DMS114 treated with DMSO at 0.1 percent for 48 hours (cell line): ENCODE results near the gene FRMD4A.

ENCODE experiments used
- DNase-seq: peaks from one replicate; lab custom pipeline; 2025; ENCODE audit not compliant: unreplicated experiment; lab: John Stamatoyannopoulos, UW

Gene FRMD4A

DNA sequence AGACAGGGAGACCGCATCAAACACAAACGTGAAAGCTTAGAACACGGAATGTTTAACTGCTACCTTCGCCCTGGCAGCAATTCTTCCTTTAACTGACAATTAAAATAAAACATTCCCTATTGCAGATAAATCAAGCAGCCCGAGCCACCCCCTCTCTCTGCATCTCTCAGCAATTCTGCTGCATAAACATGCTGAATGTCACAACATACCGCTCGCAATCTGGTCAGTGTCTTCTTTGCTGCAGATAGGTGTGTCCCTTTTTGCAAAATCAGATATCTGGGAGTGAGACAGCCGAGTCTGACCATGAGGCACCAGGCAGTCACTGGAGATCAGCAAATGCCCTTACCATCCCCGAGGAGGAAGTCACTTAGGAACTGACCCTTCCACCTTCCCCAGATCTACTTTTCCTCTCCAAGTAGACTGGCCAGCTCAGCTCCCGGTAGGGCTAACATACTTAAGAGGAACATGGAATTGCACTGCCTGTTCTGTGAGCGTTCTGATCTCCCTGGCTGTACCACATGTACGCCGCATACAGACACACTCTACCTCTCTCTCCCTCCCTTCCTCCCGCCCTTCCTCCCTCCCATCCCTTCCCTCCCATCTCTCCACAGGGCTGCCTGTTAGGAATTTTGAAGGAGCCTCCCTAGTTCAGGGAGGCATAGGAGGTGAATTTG is at the start of gene FRMD4A:
FRMD4A (minus strand) TSS at position 537 of the 674 bp plus-strand sequence.
- no peak for DNase-seq

DNA sequence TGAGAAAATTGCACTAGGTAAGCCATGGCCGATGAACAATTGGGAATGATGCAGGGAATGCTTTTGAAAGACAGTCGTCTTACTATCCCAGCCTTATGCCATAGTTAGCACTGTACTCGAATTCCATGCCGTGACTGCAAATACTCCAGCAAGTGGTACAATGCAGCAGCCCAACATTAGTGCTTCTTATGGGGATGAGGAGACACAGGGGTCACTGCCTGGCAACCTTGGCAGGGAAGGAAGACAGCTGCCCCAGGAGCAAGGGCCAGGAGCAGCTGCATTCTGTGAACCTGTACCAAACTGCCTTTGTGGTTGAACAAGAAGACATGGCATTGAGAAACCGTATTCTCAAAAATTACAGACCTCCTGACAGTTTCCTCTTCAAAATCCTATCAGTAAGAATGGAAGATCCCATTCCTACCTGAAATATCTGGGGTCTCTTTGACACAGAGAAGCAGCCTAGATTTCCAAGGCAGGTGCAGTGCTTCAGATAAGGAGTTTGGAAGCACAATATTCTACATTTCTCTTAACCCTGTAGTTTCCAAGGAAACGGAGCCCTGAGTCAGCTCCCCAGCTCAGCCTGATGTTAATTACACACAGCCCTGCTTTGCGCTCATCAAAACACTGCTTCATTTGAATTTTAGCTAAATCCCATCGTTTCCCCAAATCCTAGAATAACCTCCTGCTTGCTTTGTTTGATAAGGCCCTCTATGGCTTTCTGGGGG is 49.0 kb upstream of the FRMD4A start:
- no peak for DNase-seq

DNA sequence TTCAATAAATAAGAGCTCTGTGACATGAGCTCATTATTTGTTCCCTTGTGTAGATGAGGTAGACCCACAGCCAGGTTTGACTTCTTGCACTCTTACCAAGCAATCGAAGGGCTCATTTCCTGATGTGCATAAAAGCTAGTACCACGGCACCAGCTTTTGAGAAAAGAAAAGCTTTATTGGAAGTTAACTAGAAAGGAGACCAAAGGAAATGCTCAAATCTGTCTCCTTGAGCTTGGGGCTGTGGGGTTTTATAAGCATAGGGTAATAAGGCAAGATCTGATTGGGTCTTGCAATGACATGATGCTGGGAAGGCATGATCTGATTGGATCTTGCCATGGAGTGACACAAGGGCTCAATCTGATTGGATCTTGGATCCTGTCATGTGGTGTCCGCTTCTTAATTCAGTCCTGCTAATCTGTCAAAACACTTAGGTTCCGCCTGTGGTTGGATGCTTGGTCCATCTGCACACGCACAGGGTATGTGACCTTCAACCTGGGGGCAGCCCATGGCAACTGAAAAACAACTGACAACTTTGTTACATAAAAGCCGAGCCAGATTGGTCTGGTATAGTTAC is 47.8 kb upstream of the FRMD4A start:
- DNase-seq, result no peak

DNA sequence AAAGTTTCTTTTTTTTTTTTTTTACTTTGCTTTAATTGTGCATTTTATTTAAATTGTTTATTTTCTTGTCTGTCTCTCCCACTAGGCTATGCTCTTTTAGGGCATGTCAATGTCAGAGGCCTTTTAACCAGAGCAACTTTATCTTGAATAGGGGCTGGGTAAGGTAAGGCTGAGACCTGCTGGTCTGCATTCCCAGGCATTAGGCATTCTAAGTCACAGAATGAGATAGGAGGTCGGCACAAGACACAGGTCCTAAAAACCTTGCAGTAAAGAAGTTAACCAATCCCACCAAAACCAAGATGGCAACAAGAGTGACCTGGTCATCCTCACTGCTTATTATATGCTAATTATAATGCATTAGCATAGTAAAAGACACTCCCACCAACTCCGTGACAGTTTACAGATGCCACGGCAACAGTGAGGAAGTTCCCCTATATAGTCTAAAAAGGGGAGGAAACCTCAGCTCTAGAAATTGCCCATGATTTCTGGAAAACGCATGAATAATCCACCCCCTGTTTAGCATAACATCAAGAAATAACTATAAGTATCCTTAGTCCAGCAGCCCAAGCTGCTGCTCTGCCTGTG is 47.0 kb upstream of the FRMD4A start:
- no peak for DNase-seq

DNA sequence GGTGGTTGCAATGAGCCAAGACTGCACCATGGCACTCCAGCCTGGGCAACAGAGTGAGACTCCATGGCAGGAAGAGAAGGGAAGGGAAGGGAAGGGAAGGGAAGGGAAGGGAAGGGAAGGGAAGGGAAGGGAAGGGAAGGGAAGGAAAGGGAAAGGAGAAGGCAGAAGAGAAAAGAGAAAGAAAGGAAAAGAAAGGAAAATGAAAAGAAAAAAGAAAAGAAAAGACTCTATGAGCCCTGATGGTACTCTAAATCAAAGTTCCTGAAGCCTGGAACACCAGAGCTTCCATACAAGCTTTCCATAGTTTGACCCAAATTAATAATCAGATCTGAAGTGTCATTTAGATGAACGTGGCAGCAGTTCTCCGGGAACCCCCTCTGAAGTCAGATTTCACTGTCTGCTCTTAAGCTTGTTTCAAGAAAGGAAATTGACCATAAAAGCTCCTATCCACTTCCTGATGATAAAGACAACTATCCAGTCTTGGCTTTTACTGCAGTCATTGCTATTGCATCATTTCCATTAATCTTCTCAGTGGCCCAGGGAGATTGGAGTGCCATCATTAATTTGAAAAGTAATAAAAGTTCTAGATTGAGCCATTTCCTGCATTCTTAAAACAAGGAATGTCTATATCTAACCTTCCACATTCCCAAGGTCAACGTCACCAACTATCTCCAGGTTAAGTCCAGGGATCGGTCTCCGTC is 44.2 kb upstream of the FRMD4A start:
- no peak for DNase-seq

DNA sequence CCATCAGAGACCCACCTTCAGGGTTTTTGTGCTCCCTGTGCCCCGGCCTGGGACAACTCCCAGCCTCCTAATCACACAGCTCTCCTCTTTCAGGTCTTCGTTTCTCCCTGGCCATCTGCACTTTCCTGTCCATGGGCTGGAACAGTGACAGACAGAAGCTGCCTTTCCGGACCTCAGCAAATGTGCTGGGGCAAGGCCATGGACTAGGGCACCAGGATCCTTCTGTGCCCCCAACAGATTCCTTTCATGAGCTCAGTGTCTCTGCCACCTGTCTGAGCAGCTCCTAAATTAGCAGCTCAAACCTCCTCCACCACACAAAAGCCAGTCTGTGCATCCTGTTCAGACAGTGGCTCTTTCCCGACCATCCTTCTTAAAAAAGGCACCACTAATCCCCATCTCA is 41.9 kb upstream of the FRMD4A start:
- DNase-seq, result no peak

DNA sequence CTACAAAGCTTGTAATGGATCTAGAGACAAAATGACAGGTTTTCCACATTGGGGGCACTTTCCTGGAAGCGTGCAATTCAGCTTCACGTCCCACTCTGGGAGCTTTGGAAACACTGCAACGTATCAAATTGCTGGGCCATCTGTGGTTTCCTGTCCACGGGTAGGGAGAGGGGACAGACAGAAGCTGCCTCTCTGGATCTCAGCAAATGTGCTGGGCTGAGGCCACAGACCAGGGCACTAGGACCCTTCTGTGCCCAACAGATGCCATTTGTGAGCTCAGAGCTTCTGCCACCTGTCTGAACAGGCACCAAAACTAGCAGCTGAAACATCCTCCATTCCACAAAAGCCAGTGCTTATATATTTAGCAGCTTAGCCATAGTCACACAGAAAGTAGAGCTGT is 40.9 kb upstream of the FRMD4A start:
- DNase-seq, result no peak

DNA sequence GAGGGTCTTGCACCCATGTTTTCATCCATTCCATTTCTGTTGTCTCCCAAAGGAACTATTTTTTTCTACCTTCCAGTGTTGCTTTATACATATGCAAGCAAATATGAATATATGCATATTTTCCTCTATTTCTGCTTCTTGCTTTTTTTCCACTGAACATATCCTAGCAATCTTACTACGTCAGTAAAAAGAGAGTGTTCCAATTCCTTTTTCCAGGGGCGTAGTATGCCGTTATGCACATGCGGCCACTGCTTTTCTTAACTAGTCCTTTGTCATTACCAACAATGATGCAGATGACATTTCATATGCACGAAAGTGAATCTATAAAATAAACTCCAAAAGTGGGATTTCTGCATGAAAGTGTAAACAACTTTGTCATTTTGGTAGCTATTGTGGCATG is 40.2 kb upstream of the FRMD4A start:
- DNase-seq, result no peak

DNA sequence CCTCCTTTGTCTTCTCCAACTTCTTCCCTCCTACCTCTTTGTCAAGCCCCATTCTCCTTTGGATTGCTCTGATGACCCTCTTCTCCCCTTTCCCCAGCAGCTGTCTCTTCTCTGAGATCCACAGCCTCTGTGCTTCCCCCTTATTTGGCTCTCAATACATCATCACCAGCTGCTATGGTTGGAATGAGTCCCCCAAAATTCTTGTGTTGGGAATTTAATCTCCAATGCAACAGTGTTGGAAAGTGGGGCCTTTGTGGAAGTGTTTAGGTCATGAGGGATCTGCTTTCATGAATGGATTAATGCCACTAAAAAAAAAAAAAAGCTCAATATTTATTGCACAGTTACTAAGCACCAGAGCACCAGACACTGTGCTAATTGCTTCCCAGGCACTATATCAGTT is 39.2 kb upstream of the FRMD4A start:
- no peak for DNase-seq

DNA sequence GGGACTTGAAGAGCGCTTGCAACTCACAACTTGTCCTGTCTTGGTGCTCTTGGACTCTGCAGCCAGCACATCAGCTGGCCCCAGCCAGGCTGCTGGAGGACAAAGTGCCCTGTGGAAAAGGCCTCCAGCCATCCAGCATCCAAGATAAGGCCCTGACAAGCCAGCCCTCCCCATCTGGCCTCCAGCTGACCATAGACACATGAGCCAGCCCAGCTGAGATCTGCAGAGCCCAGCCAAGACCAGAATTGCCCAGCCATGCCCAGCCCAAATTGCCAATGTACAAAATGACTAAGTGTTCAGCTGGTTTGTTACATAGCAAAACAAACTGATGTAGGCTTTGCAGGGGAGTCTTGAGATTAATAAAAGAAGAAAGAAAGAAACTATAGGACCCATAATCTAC is 36.0 kb upstream of the FRMD4A start:
- DNase-seq, result no peak

DNA sequence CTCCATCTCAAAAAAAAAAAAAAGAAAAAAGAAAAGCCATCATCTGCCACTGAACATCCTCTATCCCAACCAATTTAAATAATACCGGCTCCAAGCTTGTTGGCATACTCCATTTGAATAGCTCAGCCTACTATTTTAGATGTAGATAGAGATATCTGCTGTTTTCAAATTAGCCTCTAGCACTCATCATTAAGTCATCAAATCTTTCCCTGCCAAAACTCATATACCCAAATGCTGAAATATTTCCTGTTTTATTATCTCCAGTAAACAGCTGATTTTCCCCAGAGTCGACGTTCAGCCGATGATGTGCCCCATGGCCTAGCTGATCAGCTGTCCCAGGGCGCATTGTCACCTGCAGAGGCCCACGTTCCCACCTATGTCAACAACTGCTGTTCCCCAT is 34.5 kb upstream of the FRMD4A start:
- DNase-seq, result no peak

DNA sequence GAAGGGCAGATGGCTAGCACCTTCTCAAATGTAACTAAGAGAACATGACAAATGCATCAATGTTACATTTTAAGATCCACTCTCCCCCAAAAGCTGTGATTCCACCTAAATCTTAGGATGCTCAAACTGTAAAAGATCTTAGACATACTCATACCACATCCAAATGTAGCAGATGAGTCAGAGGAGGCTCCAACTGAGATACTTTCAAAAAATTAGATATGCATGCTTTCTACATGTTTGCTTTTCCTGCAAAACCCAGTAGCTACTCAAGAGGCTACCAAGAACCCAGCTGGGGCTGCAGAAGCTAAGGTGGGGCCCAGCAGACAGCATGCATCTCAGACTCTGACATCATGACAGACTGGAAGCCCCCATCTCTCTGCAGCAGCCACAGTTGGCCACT is 31.4 kb upstream of the FRMD4A start:
- DNase-seq, result no peak

DNA sequence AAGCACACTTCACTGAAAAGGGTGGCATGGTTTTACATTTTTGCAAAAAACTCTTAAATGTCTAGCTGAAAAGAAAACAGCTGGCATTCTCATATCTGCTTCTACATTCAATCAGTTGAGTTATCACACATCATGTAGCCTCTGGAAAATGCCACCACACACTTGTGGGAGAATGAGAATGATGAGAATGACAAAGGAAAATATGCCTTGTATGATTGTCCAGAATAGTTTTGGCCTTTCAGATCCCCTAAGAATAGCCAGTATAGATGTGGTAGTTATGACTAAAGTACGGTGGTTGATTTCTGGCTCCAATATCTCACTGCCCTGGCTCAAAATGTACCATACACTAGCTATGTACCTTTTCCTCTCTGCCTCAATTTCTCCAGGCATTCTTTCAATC is 30.2 kb upstream of the FRMD4A start:
- no peak for DNase-seq

DNA sequence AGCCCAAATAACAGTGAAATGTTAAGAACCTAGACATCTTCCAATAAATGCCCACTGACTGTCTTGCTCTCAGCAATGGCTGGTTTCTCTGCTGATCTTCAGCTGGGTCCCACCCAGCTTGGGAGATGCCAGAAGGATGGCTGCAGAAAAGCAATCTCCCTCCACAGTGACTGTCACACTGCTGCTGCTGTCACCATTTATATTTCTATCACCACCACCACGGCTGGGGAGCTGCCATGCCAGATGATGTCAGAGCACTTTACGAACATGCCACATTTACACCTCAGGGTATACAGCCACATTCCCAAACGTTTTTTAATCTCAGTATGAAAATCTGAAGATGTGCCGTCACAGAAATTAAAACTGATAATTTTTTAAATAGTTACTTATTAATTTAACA is 29.8 kb upstream of the FRMD4A start:
- no peak for DNase-seq

DNA sequence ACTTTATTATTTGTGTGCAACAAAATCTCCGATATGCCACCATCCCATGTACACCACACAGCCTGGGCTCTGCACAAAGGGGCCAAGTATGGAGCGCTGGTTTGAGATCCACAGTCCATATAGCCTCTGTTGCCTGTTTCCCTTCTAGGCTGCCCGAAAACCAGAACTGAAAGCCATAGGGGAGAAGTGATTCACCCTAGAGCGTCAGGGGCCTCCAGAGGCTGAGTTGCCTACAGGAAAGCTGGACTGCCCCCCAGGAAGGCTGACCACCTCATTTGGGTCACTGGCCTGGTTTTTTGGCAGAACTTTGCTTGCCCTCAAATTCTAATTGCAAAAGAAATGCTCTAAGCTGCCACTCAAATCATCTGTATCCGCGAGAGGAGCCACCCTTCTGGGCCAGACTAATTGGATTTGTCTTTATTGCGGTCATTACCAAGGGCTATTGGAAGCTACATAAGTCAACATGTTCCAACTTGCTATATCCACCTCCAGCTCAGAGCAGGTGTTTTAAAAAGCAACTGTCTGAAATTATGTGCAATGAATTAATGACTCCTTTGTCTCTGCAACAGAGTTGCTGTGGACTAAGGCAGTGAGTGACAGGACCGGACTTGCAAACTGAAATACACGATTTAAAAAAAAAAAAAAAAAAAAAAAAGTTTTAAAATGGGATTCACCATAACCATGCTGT is 28.3 kb upstream of the FRMD4A start:
- no peak for DNase-seq

DNA sequence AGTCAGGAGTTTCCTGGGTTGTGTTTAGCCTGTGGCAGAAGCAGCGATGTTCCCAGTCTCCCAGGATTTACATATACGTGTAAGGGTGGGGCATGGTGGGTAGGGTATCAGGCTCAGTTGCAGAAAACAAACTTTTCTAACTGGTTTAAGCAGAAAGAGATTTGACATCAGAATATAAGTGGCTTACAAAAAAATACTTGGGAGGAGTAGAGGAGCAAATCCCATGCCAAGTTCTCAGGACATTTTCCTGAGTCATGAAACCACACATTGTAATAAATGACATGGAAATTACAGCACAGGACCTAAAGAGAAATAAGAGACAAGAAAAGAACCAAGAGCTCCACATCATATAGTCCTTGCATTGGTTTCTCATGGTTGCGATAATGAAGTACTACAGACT is 26.2 kb upstream of the FRMD4A start:
- DNase-seq, result no peak

DNA sequence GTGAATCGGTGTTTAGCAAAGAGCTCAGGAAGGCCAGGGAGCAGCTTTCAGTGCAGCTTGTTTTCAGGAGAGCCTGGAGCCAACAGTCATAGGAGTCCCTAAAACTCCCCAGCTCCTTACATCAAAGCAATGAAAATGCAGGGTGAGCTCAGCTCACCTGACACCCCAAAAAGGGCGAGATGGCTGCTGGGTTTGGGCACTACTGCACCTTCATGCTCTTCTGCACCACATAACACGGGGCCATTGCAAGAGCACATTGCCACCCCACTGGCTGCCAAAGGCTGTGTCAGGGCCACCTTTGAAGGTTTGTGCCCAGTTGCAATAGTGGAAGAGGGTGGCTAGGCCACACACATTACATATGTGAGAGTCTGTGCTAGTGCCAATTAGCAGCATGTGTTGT is 25.0 kb upstream of the FRMD4A start:
- no peak for DNase-seq

DNA sequence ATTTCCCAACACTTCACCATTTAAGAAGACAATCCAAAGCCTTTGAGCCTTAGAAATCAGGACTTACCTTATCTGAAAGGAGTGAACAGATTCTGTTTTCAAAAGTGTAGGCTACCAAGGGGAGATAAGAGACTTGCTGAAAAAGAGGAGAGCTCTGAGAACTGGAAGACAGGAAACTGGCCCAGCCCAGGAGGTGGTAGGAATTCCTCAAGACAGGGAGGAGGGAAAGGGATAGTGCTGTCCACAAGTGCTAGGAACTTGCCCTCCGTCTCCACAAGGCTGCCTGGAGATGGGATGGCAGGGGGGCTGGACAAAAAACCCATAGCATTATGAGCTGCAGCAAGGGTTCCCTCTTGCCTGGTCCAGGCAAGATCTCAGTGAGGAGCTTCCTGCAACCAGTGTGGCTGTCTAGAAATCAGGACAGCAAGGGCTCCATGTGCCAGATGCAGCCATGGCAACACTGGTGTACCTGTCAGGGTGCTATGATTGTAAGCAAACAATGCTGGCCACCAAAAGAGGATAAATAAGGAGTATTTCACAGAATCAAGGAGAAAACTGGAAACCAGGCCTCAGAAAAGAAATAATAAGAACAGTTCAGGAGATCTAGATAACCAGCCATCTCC is 22.7 kb upstream of the FRMD4A start:
- DNase-seq, result no peak

DNA sequence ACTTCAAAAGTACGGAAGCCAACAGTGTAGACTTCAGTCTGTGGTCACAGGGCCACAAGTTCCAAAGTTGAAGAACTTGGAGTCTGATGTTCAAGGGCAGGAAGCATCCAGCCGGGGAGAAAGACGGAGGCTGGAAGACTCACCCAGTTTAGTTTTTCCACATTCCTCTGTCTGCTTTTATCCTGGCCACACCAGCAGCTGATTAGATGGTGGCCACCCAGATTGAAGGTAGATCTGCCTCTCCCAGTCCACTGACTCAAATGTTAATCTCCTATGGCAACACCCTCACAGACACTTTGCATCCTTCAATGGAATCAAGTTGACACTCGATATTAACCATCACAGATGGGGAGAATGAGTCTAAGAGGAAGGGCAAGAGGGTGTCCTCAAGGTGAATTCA is 19.3 kb upstream of the FRMD4A start:
- no peak for DNase-seq

DNA sequence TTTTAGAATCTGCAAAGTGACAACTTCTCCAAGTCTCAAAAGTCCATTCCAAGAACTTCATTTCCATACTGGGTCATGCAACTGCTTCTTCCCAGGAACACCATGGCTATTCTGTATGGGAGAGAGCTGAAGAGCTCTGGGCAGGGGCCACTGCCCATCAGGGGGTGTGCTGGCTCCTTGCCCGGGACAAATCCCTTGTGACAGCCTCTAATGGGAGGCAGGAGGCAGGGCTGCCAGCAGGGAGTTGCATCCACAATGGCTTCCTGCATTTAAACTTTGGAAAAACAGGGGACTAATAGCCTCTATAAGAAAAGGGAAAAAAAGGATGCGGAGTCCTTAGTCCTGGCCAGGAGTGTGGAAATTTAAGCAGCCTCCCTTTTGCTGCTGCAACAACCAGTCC is 18.4 kb upstream of the FRMD4A start:
- DNase-seq, result no peak

DNA sequence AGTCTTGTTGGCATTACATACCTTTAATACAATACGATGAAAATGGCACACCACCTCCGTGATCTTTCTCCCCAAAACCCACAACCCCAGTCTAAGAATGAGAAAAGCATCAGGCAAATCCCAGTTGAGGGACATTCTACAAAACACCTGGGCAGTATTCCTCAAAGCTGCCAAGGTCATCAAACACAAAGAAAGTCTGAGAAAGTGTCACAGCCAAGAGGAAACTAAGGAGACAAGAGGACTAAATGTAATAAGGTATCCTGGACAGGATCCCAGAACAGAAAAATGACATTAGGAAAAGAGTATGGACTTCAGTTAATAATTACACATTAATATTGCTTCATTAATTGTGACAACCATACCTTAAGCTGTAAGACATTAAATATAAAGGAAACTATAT is 14.5 kb upstream of the FRMD4A start:
- no peak for DNase-seq
